IPS-18c (cell line): ENCODE results near the gene MOV10.

Source experiments
- H3K4me3 ChIP-seq: 2 replicates; pipeline ENCODE4 v1.7.0; 2013; ENCODE audit warnings: low read depth, mild to moderate bottlenecking, low read length, moderate library complexity; ENCODE audit not compliant: insufficient read depth
- H3K9me3 ChIP-seq: one replicate; pipeline ENCODE4 v1.6.1; 2013; ENCODE audit warnings: mild to moderate bottlenecking, low read length, moderate library complexity; ENCODE audit not compliant: control insufficient read depth, insufficient read depth

MOV10 gene

DNA sequence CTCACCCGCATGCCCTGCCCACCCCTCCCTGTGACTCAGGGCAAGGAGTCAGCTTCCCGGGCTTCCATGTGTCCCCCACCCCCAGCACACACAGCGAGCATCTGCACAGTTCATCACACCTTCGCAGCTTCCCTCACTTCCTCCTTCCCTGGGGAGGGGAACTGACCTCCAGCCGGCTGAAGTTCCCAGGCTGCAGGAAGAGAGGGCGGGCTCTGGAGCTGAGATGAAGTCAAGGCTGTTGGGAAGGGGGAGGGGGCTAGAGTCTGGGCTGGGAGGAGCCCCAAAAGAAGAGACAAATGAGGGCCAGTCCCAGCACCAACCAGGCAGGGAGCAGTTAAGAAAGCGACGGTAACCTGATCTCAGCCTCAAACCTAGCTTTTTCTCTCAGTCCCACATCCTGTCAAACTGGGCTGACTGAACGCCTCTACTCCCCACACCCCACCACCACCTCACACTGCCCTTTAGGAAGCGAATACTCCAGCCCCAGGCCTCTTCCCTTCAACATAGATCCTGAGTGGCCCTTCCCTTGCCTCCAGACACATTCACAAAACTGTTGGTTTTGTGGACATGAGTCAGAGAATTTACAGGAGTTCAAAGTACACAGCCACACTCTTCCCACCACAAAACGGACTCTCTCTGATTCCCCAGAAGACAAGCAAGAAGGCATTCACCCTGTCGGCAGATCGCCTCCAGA, 30.6 kb downstream of the MOV10 start:
- H3K4me3 ChIP-seq, result peak overlapping the region; percentile 20; the same call in 1 of the 2 replicates
- H3K9me3 ChIP-seq, result no peaks in the 10 kb centered on the region

DNA sequence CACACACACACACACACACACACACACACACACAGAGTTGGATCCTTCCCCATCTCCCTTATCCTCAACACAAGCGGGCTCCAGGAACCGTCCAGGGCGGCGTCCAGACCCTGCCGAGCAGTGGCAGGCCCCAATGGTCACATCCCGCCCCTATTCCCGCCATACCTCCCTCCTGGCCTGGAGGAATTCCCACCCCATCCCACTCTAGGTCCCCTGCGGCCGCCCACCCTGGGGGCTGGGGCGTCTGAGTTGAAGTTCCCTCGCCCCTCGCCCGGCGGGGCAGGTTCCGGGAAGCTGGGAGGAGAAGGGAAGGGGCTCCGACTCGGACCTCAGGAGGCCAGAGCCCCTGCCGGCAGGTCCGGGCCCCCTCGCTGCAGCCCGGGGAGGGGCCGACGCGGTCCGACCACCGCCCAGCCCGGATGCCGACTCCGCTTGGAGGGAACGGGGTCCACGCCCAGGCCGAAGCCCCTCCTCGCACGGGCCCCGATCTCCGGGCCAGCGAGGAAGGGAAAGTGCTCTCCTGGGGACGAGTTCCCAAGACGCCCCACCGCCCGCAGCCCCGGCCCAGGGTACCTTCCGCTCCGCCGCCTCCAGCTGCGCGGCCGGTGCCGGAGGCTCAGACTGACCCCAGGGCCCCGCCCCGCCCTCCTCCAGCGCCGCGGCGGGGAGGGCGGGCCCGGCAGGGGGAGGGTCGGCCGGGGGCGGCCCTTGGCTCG, 32.2 kb downstream of the MOV10 start, which contains the start of gene RHOC:
Gene RHOC, minus strand, starts transcription at position 623 of the 716 bp plus-strand sequence. CDS start 3,328 bp downstream, outside the sequence.
- Histone ChIP-seq H3K4me3 (peak within 1 kb of the TSS; percentile 78), H3K9me3 (no peaks in the 10 kb centered on the region)

DNA sequence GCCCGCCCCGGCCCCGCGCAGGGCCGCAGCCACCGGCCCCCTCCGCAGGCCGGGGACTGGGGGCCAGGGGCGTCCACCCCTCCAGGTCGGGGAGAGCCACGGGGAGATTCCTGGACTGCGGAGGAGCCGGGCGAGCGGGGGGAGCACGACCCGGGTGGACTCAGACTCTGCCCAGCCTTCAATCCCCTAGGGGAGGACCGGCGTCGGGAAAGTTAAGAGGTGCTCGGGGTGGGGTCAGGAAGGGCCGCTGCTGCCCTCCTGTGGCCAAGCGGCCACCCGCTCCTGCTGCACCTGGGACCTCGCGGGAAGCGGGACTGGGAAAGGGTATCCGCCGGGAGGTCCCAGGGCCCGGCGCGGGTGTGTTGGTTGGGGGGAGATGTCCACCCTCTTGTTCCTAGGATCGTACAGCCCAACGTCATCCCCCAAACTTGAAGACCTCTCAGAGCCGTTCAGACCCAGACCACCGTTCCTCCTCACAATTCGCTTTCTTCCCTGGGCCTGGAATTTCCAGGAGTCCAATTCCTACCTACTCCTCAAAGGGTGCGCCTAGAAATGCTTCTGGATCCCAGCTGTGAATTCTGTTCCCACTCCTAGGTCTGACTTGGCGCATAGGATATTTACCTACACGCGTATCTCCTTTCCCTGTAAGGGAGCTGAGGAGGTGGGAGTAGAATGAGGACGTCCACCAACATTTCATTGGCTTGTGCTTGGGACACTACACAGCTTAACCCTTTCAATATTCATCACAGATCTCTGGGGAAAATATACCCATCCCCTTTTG, 33.0 kb downstream of the MOV10 start:
- Histone ChIP-seq H3K4me3 (peak overlapping the region; percentile 78), H3K9me3 (no peaks in the 10 kb centered on the region)

DNA sequence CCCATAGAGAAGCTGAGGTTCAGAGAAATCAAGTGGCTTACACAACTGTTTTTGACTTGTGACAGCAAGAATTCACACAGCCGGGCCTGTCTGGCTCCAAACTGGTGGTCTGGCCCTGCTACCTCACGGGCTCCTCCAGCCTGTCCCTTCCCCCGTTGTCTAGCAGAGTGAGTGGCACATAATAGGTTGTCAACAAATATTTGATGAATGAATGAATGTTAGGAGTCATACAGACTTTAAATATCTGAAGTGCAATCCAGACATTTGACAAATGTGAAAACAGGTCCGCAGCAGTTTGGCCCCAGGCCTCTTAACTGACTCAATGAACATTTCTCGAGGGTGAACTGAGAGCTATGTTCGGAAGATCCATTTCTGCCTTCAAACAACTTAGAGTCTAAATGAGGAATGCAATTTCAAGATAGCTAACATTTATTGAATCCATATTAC, 33.6 kb downstream of the MOV10 start:
- Histone ChIP-seq H3K9me3 (no peaks in the 10 kb centered on the region), H3K4me3 (no peak overlapping the region)

DNA sequence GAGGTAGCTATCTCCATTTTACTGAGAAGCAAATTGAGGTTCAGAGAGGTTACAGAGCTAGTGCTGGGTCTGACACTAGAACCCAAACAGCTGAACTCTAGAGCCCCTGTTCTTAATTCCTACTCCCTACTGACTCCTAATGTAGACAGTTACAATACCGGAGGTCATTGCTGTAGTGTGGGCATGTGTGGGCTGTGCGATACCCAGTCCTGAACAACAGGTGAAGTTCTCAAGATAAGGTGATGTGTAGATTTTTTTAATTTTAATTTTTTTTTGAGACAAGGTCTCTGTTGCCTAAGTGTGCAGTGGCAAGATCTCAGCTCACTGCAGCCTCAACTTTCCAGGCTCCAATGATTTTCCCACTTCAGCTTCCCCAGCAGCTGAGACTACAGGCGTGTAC, 34.0 kb downstream of the MOV10 start:
- H3K9me3 ChIP-seq, result no peaks in the 10 kb centered on the region
- no peak overlapping the region for H3K4me3 ChIP-seq

DNA sequence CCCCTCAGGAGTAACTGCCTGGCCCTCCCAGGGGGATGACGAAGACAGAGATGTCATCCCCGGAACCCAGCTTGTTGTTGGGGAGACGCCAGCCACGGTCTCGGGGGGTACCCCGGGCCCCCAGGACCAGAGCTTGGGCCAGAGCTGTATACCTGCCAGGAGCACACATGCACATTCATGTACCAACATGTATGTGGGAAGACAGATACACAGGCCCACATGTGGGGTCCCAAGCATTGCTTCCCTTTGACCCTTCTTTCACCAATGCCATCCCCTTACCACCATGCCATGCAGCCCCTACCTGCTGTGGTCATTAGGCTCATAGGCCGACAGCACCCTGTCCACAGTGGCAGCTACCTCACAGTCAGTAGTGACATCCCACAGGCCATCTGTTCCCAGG, 35.7 kb downstream of the MOV10 start:
- Histone ChIP-seq H3K4me3 (no peak overlapping the region), H3K9me3 (no peaks in the 10 kb centered on the region)

DNA sequence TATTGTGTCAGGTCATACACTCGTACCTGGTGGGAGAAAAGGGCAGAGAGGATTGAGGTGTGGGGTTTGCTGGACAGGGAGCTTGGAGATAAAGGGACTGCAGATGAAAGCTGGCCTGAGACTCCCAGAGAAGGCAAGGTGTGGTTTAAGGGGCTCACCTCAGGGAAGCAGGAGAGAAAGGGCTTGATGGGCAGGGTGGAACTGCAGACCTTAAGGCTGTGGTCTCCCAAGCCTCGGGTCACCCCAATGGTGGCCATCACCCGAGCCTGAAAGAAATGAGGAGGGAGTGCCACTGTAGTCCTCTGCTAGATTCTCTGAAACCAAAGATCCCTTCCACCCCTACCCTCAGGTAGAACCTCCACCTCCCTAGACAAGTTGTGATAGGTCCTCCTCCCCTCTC, 36.1 kb downstream of the MOV10 start:
- H3K4me3 ChIP-seq, result no peak overlapping the region
- no peaks in the 10 kb centered on the region for H3K9me3 ChIP-seq

DNA sequence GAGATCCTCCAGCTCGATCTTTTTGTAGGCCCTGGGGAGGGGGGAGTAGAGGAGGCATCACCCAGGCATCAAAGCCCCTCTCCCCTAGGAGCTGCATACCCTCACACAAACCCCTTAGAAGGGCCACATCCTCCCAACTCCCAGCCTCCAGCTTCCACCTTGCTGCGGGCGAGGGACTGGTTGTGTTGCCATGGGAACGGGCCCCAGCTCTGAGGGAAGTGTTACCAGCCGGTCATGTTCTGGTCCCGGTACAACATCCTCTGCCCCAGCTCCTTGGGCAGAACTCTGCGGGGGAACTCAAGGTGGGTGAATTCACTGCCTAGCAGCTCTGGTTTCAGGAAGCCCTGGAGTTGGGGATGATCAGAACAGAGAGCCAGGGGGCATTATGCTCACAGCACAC, 36.6 kb downstream of the MOV10 start:
- H3K4me3 ChIP-seq, result no peak overlapping the region

DNA sequence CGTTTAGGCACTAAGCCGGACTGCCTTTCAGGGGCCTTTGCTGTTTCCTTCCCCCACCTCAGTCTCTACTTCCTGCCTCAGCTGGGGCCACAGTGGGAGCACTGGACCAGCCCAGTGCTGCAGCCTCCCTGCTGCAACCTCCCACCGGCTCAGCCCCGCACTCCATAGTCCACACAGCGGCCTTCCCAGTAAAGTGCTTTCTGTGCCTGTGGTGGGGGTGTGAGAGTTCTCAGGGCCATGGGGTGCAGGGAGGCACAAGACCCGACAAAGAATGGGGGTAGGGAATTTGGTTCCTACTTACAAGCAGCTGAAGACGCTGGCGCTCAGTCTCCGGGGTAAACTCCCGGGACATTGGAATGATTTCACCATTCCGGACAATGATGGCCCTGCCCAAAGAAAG, 37.2 kb downstream of the MOV10 start:
- no peaks in the 10 kb centered on the region for H3K9me3 ChIP-seq
- no peak overlapping the region for H3K4me3 ChIP-seq

More for the DNA sequence above, 36.6 kb downstream of the MOV10 start:
- H3K9me3 ChIP-seq, result no peaks in the 10 kb centered on the region

DNA sequence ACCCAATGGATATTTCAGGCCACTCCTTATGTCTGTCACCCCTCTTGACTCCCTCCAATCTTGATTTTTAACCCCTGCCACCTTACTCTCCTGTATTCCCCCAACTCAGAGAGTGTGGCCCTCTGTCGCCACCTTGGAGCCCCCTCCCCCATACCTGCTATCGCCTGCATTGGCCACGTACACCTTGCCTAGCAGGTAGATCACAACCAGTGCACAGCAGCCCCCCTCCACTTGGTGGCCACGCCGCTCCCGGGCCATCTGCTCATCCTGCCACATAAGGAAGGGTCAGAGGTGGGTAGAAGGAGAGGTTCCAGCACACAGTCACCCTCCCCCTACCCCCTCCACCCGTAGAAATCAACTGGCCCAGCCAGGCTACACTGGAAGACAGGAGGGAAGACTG, 37.7 kb downstream of the MOV10 start:
- no peak overlapping the region for H3K4me3 ChIP-seq
- H3K9me3 ChIP-seq, result no peaks in the 10 kb centered on the region

DNA sequence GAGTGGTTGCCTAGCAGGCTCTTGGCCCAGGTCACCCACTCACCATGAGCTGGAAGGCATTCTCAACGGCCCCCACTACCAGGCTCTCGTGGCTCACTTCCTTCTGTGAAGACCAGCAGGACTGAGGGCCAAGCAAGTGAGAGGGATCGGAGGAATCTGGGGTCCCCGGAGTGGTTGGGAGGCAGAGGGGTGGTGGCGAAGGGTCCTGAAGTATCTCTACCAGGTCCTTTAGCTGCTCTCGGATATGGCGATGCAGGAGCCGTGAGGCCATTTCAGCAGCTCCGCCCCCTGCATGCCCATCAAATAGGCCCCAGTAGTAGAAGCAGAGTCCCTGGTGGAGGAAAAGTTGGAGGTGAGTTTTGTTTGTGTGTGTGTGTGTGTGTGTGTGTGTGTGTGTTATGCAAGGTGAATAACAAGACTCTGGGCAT, 38.3 kb downstream of the MOV10 start:
- no peak overlapping the region for H3K4me3 ChIP-seq
- H3K9me3 ChIP-seq, result no peaks in the 10 kb centered on the region

DNA sequence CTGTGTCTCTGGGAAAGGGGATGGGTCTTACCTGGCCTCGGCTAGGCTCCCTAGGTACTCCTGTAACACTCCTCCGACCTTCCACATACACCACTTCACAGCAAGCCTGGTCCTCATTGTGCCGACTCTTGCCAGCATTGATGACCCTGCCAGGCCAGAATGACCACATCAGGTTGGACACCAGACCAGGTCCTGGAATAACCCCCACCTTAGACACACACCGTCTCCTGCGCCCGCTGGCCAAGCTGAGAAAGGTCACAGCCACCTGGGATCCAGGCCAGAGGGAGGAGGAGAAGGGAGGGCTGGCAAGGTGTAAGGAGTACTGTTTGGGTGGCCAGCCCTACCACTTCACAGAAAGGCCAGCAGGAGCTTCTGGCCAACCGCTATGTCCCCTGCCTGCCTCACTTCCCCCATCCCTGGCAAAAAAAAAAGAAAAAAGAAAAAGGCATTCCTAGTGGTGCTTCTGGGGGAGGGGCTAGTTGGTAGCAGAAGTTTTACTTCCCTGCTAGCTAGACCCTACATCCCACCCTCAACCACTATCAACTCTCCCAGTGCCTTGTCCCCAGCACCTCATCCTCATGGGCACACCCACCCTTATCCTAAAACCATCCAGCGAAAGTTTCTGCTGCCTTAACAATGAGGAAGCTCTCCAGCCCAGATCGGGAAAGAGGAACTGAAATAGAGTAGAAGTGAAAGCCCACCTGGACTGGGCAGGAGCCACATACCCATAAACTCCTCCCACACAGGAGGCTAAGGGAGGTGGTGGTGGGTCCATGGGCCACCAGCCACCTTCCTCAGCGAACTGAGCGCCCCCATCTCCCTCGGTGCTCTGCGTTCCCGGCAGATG, 39.2 kb downstream of the MOV10 start:
- no peaks in the 10 kb centered on the region for H3K9me3 ChIP-seq
- H3K4me3 ChIP-seq, result peak overlapping the region; percentile 84

DNA sequence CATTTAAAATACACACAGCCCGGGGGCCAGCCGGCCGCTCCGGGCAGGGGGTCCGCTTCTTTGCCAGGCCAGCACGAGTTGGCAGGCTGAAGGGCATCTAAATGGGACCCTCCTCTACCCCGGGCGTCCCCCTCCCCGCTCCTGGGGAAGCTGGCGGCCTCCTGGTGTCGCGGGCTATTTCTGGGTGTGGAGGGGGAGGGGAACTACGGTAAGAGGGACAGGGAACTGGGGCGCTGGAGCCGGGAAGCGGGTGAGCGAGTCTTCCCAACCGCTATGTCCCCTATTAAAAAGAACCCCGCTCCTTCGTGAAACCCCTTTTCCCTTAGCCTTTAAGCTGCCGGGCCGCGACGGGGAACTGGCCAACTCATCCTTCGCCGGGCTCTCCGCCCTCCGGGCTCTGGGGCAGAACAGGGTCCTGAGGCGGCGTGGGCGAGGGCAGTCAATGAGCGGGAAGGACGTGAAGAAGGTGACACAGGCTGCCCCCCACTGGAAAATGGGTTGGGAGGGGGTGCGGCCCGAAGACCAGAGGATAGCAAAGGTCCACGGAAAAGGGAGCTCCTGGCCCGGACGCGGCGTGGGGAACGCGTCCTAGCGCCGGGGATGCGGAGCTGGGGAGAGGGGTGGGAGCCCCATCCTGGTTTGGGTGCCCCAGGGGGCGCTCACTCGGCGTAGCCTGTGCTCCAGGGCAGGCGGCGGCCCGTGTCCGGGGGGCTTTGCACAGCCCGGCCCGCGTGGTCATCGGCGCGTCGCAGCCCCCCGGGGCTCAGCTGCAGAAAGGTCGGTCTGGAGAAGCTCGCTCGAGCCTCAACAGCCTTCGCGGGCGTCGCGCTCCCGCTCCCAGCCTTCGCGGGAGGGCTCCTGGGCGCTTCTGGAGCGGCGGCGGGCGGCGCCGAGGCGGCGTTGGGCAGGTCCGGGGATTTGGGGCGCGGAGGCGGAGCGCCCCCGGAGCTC, 40.1 kb downstream of the MOV10 start:
- Histone ChIP-seq H3K4me3 (peak overlapping the region; percentile 84), H3K9me3 (no peaks in the 10 kb centered on the region)

DNA sequence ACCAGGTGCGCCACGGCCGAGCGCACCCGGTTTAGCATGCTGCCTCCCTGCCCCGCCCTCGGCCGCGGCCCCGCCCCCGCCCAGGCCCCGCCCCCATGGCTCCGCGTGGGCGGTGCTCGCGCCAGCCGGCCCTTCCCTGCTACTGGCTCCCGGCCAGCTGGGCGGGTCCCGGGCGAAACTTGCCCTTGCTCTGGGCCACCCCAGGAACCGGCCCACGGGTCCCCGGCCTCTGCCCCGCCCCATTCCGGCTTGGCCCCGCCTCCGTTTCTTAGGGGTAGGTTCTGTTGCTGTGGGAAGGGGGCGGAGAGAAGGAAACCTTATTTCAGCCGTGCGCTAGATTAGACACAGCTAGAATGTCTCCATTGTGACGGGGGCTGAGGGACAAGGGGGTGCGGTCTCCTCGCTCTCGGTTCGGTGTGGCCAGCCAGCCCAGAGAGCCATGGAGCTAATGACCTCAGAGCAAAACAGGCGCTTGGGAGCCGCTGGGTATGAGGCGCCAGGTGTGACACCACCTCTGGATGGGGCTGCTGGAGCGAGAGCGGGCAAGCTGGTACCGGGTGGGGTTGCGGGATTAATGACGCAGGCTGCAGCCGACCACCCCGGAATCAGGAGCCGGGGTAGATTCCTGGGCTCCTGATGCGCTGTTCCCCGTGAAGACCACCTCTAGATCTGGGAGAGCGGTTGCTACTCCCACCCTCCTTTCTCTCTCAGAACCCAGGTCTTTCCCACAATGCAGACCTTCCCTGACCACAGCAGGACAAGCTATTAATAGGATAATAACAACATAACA, 41.0 kb downstream of the MOV10 start, which contains the start of gene PPM1J:
Gene PPM1J, minus strand, starts transcription at position 69 of the 790 bp plus-strand sequence. Its CDS starts 31 bp downstream, at position 38.
- peak within 1 kb of the TSS; percentile 84 for H3K4me3 ChIP-seq
- H3K9me3 ChIP-seq, result no peaks in the 10 kb centered on the region

DNA sequence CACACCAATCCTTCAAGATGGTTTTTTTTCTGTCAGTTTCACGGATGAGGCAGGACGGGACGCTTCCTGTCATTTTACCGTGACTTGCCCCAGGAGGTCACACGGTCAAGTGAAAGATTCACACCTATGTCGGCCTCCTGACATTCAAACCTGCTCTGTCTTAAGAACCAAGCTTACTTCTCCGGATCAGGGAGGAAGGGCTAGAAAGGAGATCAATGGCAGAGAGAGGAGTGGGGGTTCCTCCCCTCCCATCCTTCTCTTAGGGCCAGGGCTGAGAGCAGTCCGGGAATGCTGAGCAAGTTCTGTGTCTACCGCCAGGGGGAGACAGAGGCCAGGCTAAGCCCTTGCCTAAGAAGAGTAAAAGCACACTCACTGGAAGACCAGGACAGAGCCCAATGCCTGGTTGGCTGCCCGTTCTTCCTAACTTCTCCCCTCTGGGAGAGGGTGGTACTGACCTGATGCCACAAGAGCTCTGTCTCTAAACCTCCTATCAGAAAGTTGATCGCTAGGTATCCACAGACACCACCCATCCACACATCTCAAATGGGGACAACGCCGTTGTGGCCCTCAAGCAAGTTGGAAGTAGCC, 41.8 kb downstream of the MOV10 start:
- Histone ChIP-seq H3K4me3 (peak overlapping the region; percentile 82; the same call in 1 of the 2 replicates), H3K9me3 (no peaks in the 10 kb centered on the region)
